GM23338 (cell line): ENCODE measurements around the gene PSMA8. TPM values are rescaled to one million over a fixed set of nuclear protein-coding genes. Genes with fewer than 3 reads are reported as not detected.
"Not testable (repeated sequence)": the region's sequence is repeated elsewhere in the genome, so short reads cannot be mapped to it uniquely, and the experiment has no call there.

Experiments
- ATAC-seq: fragments of 200-7000 bp; cut with Tn5 transposase; 3 replicates; pipeline ENCODE4 v1.9.1; 2020
- DNase-seq: peaks from one replicate; pipeline ENCODE4 v3.0.0-alpha.2; 2015; ENCODE audit warnings: low spot score
- H2AFZ ChIP-seq: fragments of 200-600 bp; sonication (generic); 2 replicates; pipeline ENCODE4 v1.8.0; 2016; ENCODE audit warnings: antibody characterized with exemption, mild to moderate bottlenecking, moderate library complexity
- H3F3A ChIP-seq: fragments of 200-600 bp; sonication (generic); replicated peaks from 2 replicates; pipeline ENCODE4 v1.8.0; 2017; ENCODE audit warnings: antibody characterized with exemption, mixed run types, low read depth
- H3K27ac ChIP-seq: fragments of 200-600 bp; sonication (generic); 2 replicates; pipeline ENCODE4 v1.6.1; 2016; ENCODE audit warnings: low read depth
- H3K27me3 ChIP-seq: fragments of 200-600 bp; sonication (generic); 2 replicates; pipeline ENCODE4 v1.8.0; 2016; ENCODE audit warnings: mild to moderate bottlenecking, mixed run types, moderate library complexity; ENCODE audit not compliant: insufficient read depth
- H3K36me3 ChIP-seq: fragments of 200-600 bp; sonication (generic); 2 replicates; pipeline ENCODE4 v1.8.0; 2016; ENCODE audit warnings: mild to moderate bottlenecking; ENCODE audit not compliant: insufficient read depth
- H3K4me1 ChIP-seq: fragments of 200-600 bp; sonication (generic); 2 replicates; pipeline ENCODE4 v1.8.0; 2016; ENCODE audit warnings: mild to moderate bottlenecking, moderate library complexity; ENCODE audit not compliant: insufficient read depth
- H3K4me2 ChIP-seq: fragments of 200-600 bp; sonication (generic); 2 replicates; pipeline ENCODE4 v1.7.1; 2017; ENCODE audit warnings: mixed run types
- H3K4me3 ChIP-seq: fragments of 200-600 bp; sonication (generic); 2 replicates; pipeline ENCODE4 v1.6.1; 2016; ENCODE audit warnings: mixed run types
- H3K79me2 ChIP-seq: fragments of 200-600 bp; sonication (generic); replicated peaks from 2 replicates; pipeline ENCODE4 v1.8.0; 2017; ENCODE audit warnings: mild to moderate bottlenecking; ENCODE audit not compliant: insufficient read depth
- H3K9me2 ChIP-seq: fragments of 200-600 bp; sonication (generic); 2 replicates; pipeline ENCODE4 v1.8.0; 2017; ENCODE audit not compliant: insufficient read depth
- H4K20me1 ChIP-seq: fragments of 200-600 bp; sonication (generic); replicated peaks from 2 replicates; pipeline ENCODE4 v1.8.0; 2017; ENCODE audit warnings: mild to moderate bottlenecking; ENCODE audit not compliant: insufficient read depth
- H3K27ac Mint-ChIP-seq: 2 replicates; pipeline ENCODE4 v1.8.0; 2020; ENCODE audit warnings: inconsistent platforms, mild to moderate bottlenecking, moderate library complexity, mixed read lengths
- H3K27me3 Mint-ChIP-seq: 3 replicates; pipeline ENCODE4 v1.8.0; 2022; ENCODE audit warnings: low read depth, mild to moderate bottlenecking, moderate library complexity, mixed read lengths, inconsistent platforms; ENCODE audit not compliant: insufficient read depth, poor library complexity
- H3K36me3 Mint-ChIP-seq: 3 replicates; pipeline ENCODE4 v1.8.0; 2021; ENCODE audit warnings: low read depth, mild to moderate bottlenecking, inconsistent platforms, moderate library complexity, mixed read lengths
- H3K4me1 Mint-ChIP-seq: 3 replicates; pipeline ENCODE4 v1.8.0; 2020; ENCODE audit warnings: mild to moderate bottlenecking, inconsistent platforms, mixed read lengths
- H3K4me3 Mint-ChIP-seq: 3 replicates; pipeline ENCODE4 v1.8.0; 2021; ENCODE audit warnings: moderate library complexity, mild to moderate bottlenecking, inconsistent platforms, mixed read lengths
- H3K9me3 Mint-ChIP-seq: 3 replicates; pipeline ENCODE4 v1.8.0; 2020; ENCODE audit warnings: moderate library complexity, mild to moderate bottlenecking, inconsistent platforms, mixed read lengths
- CREB1 ChIP-seq: fragments of 250-450 bp; sonication (Bioruptor Pico); IDR thresholded peaks from 2 replicates; pipeline ENCODE4 v1.5.0; 2020; ENCODE audit warnings: low read depth, mild to moderate bottlenecking, moderate library complexity
- EZH2 ChIP-seq: fragments of 200-600 bp; sonication (generic); IDR thresholded peaks from one replicate; pipeline ENCODE4 v1.8.0; 2017; ENCODE audit warnings: antibody characterized with exemption, mild to moderate bottlenecking, low read depth; ENCODE audit not compliant: unreplicated experiment
- EZH2phosphoT487 ChIP-seq: fragments of 200-600 bp; sonication (generic); IDR thresholded peaks from one replicate; pipeline ENCODE4 v1.8.1; 2018; ENCODE audit warnings: antibody characterized with exemption; ENCODE audit not compliant: unreplicated experiment
- JUNB ChIP-seq: IDR thresholded peaks from one replicate; pipeline ENCODE4 v1.6.1; 2016; ENCODE audit warnings: antibody characterized with exemption; ENCODE audit not compliant: unreplicated experiment
- polyA plus RNA-seq: library from polyadenylated mRNA; unstranded; fragments of >200 nt; fragmentation: Nextera tagmentation; extraction: Ambion mirVana; gene quantifications from 2 replicates; pipeline ENCODE4 v1.2.1, GENCODE V29; 2016
- total RNA-seq: library from RNA; depleted of rRNA; stranded (reverse); fragments of >200 nt; shearing (Covaris generic); gene quantifications from 2 replicates; pipeline ENCODE4 v1.2.3, GENCODE V29; 2014
- TF ChIP-seq, protein P1 (sequence below), 2 experiments: fragments of 200-600 bp in 1 of 2; sonication (generic) in 1 of 2; conservative IDR thresholded peaks; 2 replicates each; pipeline versions ENCODE4 v1.5.1 to v1.6.1; 2016 to 2017; ENCODE audit warnings: antibody characterized with exemption in 2 of 2, low read depth in 2 of 2, mild to moderate bottlenecking in 2 of 2, moderate library complexity in 1 of 2
- TF ChIP-seq, protein P2 (sequence below): IDR thresholded peaks from 2 replicates; pipeline ENCODE4 v1.6.1; 2016; ENCODE audit warnings: antibody characterized with exemption
- TF ChIP-seq, protein P3 (sequence below): IDR thresholded peaks from one replicate; pipeline ENCODE4 v1.6.1; 2018; ENCODE audit warnings: antibody characterized with exemption; ENCODE audit not compliant: unreplicated experiment

Gene PSMA8
- total and polyA plus RNA-seq, 2 experiments from 2014 or later = not detected

DNA sequence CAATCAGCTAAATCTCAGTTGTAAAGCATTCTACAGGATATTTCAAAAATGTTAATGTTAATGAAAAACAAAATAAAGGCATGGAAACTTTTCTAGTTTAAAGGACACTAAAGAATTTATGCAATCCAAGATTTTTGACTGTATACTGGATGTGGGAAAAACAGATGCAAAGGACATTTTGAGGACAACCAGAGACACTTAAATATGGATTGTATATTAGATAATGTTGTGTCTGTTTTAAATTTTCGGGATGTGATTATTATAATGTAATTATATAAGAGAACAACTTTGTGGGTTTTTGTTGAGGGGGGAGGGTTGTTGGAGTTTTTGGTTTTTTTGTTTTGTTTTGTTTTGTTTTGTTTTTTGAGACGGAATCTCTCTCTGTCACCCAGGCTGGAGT, 30.9 kb downstream of the PSMA8 start (continued):
- TF ChIP-seq, protein P1, sequence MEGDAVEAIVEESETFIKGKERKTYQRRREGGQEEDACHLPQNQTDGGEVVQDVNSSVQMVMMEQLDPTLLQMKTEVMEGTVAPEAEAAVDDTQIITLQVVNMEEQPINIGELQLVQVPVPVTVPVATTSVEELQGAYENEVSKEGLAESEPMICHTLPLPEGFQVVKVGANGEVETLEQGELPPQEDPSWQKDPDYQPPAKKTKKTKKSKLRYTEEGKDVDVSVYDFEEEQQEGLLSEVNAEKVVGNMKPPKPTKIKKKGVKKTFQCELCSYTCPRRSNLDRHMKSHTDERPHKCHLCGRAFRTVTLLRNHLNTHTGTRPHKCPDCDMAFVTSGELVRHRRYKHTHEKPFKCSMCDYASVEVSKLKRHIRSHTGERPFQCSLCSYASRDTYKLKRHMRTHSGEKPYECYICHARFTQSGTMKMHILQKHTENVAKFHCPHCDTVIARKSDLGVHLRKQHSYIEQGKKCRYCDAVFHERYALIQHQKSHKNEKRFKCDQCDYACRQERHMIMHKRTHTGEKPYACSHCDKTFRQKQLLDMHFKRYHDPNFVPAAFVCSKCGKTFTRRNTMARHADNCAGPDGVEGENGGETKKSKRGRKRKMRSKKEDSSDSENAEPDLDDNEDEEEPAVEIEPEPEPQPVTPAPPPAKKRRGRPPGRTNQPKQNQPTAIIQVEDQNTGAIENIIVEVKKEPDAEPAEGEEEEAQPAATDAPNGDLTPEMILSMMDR (conservative IDR thresholded peaks at IDR 0.05; ENCODE audit: low read depth in 2 of 2) = no peak
- TF ChIP-seq EZH2 (no peak), CREB1 (no peak)

DNA sequence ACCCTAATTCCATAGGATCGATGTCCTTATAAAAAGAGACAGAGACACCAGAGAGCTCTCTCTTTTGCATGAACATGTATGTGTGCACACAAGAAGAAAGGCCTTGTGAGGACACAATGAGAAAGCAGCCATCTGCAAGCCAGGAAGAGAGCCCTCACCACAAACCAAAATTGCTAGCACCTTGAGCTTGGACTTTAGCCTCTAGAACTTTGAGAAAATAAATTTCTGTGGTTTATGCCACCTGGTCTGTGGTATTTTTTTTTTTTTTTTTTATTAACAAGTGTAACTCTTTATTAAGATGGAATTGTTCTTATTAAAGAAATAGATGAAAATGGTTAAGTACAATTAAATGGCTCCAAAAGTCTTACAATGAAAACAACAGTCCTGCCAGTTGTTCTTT, 33.9 kb downstream of the PSMA8 start:
- not testable (repeated sequence) for DNase-seq

DNA sequence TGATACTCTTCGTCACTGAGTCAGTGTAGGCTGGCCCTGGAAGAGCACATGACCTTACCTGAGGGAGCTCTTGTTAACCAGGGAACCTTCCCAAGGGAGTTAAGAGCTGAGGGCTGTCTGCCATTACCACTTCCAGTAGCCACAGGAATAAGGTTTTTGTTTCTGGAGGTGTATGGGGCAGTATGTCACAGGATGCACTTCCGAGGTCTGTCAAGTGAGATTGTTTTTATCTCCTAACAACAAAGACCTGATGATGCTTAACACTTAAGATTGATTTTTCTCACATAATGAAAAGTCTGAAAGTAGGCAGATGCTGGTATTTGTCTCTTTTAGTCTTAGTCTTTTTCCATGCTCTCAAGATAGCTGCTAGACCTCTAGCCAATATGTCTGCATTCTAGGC, 41.8 kb downstream of the PSMA8 start:
- H3K27me3 Mint-ChIP-seq = peaks cover 2% of the 10 kb centered on the region
- H4K20me1 ChIP-seq = no peaks in the 10 kb centered on the region

More for the DNA sequence above, 33.9 kb downstream of the PSMA8 start:
- H3K4me3 Mint-ChIP-seq, H3K9me3 Mint-ChIP-seq, H3K79me2 ChIP-seq, H3K27me3 ChIP-seq, H3K4me1 ChIP-seq, H3F3A ChIP-seq, H4K20me1 ChIP-seq, H3K4me1 Mint-ChIP-seq, H3K27me3 Mint-ChIP-seq, H3K4me2 ChIP-seq, H3K27ac Mint-ChIP-seq, H3K36me3 ChIP-seq, H3K9me2 ChIP-seq, H3K36me3 Mint-ChIP-seq, H3K4me3 ChIP-seq, H2AFZ ChIP-seq, ATAC-seq, H3K27ac ChIP-seq: not testable (repeated sequence)

DNA sequence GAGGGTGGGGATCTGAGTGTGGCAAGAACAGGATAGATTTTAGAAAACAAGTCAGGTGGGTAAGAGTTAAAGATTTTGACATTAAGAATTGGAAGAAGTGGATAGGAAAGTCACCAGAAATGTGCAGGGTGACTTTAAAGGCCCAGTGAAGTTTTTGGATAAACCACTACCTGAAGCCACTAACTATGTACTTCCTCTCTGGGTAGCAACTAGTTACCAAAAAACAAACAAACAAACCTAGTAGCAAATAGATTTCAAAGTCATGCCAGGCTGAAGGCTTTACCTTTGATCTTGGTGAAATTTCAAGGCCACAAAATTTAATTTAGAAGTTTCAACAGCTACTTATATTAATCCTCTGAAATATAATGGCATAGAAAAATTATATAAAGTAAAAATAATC, 42.5 kb downstream of the PSMA8 start:
- ATAC-seq (no peak), DNase-seq (no peak)
- no peaks in the 10 kb centered on the region for H3K9me3 Mint-ChIP-seq
- H3K4me3 Mint-ChIP-seq = no peak overlapping the region
- Histone ChIP-seq H3K9me2 (no peaks in the 10 kb centered on the region), H3K4me2 (no peak overlapping the region), H3K27me3 (no peaks in the 10 kb centered on the region), H2AFZ (peak overlapping the region; percentile 18; the same call in 1 of the 2 replicates), H3K27ac (no peak overlapping the region), H3K36me3 (no peaks in the 10 kb centered on the region), H3K79me2 (no peaks in the 10 kb centered on the region), H3F3A (no peaks in the 10 kb centered on the region), H3K4me1 (no peaks in the 10 kb centered on the region), H3K4me3 (no peak overlapping the region), H4K20me1 (no peaks in the 10 kb centered on the region)
- peaks cover under 1% of the 10 kb centered on the region for H3K27me3 Mint-ChIP-seq
- no peaks in the 10 kb centered on the region for H3K4me1 Mint-ChIP-seq
- no peaks in the 10 kb centered on the region for H3K36me3 Mint-ChIP-seq
- no peak overlapping the region for H3K27ac Mint-ChIP-seq
- no peak for TF ChIP-seq JUNB
- TF ChIP-seq, protein P2, sequence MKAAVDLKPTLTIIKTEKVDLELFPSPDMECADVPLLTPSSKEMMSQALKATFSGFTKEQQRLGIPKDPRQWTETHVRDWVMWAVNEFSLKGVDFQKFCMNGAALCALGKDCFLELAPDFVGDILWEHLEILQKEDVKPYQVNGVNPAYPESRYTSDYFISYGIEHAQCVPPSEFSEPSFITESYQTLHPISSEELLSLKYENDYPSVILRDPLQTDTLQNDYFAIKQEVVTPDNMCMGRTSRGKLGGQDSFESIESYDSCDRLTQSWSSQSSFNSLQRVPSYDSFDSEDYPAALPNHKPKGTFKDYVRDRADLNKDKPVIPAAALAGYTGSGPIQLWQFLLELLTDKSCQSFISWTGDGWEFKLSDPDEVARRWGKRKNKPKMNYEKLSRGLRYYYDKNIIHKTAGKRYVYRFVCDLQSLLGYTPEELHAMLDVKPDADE = no peak
- TF ChIP-seq, protein P3, sequence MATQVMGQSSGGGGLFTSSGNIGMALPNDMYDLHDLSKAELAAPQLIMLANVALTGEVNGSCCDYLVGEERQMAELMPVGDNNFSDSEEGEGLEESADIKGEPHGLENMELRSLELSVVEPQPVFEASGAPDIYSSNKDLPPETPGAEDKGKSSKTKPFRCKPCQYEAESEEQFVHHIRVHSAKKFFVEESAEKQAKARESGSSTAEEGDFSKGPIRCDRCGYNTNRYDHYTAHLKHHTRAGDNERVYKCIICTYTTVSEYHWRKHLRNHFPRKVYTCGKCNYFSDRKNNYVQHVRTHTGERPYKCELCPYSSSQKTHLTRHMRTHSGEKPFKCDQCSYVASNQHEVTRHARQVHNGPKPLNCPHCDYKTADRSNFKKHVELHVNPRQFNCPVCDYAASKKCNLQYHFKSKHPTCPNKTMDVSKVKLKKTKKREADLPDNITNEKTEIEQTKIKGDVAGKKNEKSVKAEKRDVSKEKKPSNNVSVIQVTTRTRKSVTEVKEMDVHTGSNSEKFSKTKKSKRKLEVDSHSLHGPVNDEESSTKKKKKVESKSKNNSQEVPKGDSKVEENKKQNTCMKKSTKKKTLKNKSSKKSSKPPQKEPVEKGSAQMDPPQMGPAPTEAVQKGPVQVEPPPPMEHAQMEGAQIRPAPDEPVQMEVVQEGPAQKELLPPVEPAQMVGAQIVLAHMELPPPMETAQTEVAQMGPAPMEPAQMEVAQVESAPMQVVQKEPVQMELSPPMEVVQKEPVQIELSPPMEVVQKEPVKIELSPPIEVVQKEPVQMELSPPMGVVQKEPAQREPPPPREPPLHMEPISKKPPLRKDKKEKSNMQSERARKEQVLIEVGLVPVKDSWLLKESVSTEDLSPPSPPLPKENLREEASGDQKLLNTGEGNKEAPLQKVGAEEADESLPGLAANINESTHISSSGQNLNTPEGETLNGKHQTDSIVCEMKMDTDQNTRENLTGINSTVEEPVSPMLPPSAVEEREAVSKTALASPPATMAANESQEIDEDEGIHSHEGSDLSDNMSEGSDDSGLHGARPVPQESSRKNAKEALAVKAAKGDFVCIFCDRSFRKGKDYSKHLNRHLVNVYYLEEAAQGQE = no peak

More for the DNA sequence above, 41.8 kb downstream of the PSMA8 start:
- no peak overlapping the region for H3K4me3 Mint-ChIP-seq
- H3F3A ChIP-seq = no peaks in the 10 kb centered on the region
- H3K36me3 ChIP-seq = no peaks in the 10 kb centered on the region
- no peak overlapping the region for H3K27ac Mint-ChIP-seq
- TF ChIP-seq EZH2phosphoT487 = no peak
- H3K9me3 Mint-ChIP-seq = no peaks in the 10 kb centered on the region
- H3K27me3 ChIP-seq = no peaks in the 10 kb centered on the region
- no peak for ATAC-seq
- no peak overlapping the region for H3K27ac ChIP-seq
- H3K4me3 ChIP-seq = no peak overlapping the region
- H2AFZ ChIP-seq = peak overlapping the region; percentile 87; the same call in 1 of the 2 replicates
- no peaks in the 10 kb centered on the region for H3K9me2 ChIP-seq
- no peaks in the 10 kb centered on the region for H3K4me1 Mint-ChIP-seq
- DNase-seq = no peak
- H3K36me3 Mint-ChIP-seq = no peaks in the 10 kb centered on the region
- no peaks in the 10 kb centered on the region for H3K79me2 ChIP-seq
- no peaks in the 10 kb centered on the region for H3K4me1 ChIP-seq
- no peak overlapping the region for H3K4me2 ChIP-seq
